NCI-H128 (cell line): ENCODE data around the gene BABAM2.
"Not testable (repeated sequence)": the region's sequence is repeated elsewhere in the genome, so short reads cannot be mapped to it uniquely, and the experiment has no call there.

Experiments
- DNase-seq: peaks from one replicate; lab custom pipeline; 2025; ENCODE audit not compliant: unreplicated experiment; lab: John Stamatoyannopoulos, UW

The BABAM2 gene

DNA sequence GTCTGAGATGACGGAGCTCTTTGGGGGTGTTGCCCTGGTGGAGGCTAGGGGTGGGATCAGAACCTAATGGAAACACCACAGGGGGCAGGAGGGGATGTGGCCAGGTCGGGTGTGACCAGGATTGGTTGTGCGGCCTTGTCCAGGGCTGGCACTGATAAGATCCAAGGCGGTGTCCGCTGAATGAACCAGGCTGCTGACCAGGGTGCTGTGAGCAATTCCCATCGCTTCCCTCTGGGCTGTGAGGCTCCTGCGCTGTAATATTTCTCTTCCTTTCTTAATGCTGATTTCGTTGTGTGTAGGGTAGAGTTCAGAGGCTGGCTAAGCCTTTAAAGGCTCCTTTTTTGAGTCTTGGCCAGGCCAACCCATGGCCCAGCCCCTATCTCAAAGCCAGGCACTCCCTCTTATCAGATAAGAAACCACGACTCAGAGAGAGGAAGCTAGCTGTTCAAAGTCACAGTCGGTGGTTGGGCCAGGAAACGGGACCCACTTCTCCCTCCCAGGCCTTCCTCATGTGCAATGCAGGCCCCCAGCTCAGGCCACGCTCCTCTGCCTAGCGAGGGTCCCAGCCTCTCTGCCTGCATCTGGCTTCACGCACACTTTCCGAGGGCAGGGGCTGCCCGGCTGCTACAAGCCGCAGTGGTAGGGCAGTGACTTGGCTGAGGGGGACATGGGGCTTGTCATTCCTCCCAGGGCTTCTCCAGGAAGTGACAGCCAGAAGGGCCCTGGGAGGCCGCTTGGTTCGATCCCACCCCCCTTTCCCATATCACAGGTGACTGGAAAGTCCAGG is 476.2 kb downstream of the BABAM2 start:
- no peak for DNase-seq

DNA sequence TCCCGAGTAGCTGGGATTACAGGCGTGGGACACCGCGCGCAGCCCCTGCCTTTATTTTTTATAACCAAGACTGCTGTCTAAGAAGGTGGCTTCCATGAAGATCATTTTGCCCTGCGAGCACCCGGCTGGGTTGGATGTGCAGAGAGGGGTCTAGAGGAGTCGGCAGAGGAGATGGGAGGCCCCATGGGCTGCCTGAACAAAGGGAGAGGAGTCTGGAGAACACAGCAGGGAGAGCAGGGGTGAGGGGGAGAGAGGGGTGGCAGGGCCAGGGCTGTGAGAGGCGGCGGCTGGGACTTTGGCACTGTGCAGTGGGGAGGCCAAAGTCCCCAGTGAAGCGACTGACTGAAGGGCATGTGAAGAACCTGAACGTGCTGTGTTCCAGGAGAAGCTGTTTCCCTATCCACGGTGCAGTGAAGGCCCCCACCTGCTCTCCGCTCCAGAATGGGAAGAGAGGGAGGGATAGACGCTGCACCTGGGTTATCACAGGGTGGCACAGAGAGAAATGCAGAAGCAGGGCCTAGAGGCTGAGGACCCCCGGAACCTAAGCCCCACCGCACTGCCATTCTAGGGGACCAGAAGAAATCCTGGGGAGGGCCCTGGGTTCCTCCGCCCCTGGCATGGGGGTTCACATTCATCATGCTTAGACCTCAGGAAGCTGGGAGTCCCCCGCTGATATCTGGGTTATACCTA is 477.3 kb downstream of the BABAM2 start:
- no peak for DNase-seq

DNA sequence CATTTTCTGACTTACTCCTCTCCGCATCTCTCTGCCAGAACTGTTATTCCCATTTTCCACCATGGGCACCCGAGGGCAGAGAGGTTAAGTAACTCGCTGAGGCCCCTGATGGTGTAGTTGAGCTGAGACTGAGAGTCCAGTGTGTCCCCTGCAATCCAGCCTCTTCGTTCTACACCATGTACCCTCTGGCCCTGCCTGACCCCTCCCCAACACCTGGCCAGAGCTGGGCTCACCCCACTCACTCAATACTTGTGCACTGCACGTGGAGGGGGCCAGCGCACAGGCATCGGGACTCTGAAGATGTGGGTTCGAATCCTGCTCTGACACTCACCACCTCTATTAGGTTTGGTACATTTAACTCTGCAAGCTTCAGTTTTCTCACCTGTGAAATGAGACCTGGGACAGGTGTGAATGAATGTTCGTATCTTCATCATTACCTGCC is 477.8 kb downstream of the BABAM2 start:
- DNase-seq, result no peak

DNA sequence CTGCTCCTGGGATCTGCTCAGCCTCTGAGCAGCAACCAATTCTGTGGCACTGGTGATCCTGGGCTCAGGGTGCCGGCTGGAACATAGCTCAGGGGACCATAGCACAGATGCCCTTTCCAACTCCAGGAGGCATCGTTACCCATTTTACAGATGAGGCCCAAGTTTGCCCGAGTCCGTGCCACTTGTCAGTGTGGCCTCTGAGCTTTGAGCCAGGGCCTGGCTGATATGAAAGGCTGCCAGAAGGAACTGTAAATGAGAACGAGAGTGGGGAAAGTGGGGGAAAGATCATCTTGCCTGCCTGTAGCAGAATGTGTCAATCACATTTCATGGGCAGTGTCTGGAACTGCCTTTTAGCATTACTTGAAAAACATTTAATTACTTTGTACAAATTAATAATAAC is 478.8 kb downstream of the BABAM2 start:
- DNase-seq, result no peak

DNA sequence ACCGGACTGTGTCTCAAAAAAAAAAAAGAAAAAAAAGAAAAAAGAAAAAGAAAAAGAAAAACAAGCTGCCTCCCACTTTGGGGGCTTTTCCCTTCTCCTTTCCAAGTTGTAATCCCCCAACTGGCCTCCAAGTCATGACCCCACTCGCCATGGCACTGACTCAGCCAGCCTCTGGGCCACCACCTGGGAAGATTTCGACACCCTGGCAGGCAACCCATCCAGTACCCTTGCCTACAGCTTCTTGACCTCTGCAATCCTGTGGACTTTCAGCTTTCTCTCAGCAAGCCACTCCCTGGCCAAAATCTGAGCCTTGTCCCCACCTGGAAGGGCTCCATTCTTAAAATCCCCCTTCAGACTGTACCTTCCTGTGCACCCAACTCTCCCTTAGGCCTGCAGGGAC is 479.8 kb downstream of the BABAM2 start:
- no peak for DNase-seq

DNA sequence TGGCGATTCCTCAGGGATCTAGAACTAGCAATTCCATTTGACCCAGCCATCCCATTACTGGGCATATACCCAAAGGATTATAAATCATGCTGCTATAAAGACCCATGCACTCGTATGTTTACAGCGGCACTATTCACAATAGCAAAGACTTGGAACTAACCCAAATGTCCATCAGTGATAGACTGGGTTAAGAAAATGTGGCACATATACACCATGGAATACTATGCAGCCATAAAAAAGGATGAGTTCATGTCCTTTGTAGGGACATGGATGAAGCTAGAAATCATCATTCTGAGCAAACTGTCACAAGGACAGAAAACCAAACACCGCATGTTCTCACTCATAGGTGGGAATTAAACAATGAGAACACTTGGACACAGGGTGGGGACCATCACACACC is 481.2 kb downstream of the BABAM2 start:
- DNase-seq, result not testable (repeated sequence)

DNA sequence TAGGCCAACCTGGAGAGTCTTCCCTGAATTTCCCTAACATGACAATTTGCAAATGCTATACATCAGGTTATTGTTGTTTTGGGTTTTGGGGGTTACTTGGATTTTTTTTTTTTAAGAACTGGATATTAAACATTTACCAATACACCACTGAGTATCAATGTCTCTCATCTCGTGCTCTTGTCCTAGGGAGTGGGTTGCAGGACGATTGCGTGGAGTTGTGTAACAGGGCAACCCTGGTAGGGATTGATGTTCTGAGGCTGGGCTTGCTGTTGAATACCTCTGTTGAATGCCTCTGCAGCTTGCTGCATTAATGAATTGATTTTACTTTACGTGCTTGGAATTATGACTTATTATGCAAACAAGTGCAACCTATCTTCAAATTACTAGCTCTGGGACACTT is 483.3 kb downstream of the BABAM2 start:
- no peak for DNase-seq

DNA sequence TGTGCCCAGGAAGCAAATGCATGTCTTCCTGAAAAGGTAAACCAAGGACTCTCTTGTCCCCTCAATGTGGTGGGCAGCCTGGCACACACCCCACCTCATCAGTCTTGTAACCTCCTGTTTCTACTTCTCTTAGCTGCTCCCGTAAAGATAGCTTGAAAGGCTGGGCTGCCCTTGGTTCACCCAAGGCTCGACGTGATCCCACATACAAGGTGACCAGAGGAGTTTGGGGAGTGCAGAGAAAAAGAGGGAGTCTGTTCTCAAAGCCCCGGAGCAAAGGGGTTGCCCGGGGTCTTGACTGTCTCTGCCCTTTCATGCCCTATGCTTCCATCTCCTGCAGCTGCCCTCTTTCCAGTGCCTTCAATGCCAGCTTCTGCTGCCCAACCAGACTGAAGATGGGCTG is 483.8 kb downstream of the BABAM2 start:
- DNase-seq, result no peak

DNA sequence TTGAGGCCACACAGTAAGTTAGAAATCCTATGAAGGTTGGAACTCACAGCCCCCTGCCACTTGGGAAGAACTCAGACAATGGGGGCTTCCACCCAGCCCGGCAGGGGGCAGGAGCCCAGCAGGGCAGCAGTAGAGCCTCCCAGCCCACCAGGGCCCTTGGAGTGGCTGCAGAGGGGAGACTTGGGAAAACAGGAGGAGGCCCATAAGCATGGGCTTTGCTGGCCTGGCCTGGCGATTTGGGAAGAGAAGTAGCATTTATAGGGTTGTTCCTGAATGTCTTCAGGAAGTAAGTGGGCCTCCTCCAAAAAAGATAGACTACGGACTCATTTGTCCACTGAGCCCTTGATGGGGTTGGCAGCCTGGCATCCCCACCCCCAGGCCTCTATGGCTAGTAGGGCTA is 484.7 kb downstream of the BABAM2 start:
- DNase-seq, result no peak

DNA sequence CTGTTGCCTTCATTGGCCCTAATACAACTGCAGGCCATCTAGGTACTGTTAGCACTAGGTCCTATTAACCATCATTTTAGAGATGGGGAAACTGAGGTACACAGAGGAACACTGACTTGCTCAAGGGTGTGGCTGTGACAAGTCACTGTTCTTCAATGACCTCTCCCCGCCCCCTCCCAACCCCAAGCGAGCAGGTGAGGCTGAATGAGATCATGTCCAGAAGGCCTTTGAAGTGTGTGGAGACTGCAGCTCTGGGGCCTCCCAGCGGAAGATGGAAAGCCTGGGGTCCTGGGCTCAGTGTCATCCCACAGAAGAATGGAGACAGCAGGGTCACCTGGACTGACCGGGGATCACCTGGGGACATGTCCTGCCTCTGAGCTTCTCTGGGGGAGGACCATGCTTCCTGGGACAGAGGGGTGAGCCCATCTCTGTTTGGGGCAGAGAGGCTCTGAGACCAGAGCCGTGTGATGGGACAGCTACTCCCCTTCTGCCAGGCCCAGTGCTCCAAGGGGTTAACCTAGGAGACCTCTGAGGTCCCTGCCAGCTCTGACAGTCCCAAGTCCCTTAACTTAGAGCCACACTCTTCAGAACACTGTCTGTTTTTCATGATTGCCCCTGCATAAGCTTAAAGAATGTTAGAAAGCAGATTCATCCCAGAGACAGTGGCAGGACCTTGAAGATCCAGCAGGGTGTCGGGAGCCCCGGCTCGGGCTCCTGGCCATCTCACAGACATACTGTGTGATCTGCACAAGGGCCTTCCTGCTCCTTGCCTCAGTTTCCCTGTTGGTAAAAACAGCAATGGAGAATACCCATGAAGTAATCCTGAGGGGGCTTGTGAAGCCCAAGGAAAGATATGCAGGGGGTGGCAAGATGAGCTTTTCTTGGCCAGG is 485.5 kb downstream of the BABAM2 start:
- no peak for DNase-seq

DNA sequence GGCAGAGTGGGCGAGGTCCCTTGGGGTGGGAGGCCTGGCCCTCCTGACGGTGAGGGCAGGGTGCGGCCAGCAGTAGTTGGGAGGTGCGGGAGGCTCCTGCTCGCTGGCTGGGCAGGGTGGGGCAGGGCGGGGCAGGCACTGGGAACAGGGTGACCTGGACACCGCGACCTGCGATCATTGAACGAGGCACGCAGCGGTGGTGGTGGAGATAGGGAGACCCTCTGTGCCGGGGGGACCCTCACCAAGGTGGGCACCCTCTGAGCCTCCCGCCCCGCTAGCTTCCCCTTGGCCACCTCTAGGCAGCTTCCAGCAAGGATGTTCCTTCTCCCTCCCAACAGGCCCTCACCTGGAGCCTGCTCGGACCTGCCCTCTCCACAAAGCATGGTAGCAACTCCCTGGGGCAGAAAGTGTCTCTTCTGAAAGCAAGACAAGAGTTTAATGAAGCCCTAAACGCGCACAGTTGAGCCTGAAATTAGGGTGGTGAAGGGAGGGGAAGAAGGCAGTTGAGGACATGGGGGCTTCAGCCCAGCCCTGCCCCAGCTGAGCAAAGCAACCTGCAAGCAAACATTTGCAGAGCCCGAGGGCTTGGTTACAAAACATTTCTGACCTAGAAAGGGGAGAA is 486.8 kb downstream of the BABAM2 start:
- no peak for DNase-seq

DNA sequence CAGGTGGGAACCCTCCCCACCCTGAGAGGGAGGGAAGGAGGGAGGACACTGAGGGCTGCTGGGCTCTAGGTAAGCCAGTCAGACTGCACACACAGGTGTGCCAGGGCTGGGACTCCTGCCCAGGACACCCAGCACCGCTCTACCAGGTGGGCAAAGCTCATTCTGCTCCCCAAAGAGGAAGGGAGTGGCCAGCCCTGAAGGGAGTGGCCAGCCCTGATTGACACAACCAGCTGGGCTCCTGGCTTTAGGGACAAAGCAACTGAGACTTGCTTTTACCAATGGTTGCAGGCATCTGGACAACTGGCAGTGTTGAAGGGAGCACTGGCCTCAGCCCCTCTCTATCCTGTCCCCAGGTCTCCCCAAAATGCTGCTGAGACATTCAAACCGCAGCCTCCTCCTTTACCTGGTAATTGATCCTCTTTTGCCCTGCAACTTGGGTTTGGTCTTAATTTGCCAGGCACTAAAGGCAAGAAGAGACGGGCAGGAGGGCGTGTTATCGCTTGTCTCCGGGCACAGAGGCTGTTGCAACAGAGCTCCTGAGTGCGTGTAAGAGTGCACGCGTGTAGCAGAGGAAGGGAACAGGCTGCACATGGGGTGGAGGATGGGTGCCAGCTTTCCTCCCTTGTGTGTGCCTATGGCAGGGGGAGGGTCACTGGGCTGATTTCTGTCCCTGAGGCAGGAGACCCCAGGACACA is 487.6 kb downstream of the BABAM2 start:
- DNase-seq, result no peak

DNA sequence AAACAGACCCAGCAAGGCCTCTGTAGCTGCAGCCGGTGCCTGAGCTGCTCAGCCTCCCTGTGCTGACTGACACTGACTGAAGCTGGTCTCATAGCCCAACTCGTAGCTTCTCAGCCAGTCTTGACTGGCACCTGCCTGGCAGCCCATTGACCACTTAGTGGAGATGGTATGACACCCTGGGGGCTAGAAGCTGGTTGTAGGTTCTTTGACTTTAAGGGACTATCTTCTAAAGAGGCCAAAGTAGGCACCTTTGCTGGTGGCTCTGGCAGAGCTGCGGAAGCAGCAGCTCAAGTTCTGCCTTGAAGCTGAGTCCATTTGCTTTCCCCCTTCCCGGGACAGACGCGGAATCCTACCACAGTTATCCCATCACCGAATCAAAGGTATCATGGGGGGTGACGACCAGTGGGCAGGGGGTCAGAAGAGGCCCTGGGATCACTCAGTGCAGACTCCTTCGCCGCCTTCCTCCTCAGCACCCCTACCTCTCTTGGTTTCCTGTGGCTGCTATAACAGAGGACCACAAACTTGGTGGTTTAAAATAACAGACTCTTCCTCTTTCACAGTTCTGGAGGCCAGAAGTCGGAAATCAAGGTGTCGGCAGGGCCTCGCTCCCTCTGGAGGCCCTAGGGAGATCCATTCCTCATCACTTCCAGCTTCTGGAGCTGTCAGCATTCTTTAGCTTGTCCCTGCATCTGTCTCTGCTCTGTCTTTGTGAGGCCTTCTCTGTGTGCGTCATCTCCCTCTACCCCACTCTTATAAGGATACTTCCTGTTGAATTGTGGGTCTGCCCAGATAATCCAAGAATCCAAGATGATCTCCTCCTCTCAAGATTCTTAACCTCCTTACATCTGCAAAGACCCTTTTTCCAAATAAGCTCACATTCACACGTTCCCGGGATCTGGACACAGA is 488.4 kb downstream of the BABAM2 start:
- no peak for DNase-seq

DNA sequence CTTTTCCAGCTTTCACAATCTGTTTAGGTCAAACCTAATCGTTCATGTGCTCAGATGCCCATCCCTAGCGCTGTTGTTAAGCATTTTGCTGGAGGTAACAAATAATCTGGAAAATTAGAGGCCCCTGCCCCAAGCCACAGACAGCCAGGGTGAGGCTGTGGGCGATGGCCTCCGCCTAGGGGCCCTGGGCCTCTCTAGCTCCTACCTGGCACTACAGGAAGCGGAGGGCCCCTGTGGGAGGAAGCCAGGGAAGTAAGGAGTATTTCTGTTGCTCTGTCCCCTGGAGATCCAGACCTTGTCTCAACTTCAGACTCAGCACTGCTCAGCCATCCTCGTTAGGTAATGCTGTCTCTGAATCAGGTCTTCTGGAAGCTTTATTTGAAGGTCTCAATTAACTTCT is 489.7 kb downstream of the BABAM2 start:
- DNase-seq, result no peak

DNA sequence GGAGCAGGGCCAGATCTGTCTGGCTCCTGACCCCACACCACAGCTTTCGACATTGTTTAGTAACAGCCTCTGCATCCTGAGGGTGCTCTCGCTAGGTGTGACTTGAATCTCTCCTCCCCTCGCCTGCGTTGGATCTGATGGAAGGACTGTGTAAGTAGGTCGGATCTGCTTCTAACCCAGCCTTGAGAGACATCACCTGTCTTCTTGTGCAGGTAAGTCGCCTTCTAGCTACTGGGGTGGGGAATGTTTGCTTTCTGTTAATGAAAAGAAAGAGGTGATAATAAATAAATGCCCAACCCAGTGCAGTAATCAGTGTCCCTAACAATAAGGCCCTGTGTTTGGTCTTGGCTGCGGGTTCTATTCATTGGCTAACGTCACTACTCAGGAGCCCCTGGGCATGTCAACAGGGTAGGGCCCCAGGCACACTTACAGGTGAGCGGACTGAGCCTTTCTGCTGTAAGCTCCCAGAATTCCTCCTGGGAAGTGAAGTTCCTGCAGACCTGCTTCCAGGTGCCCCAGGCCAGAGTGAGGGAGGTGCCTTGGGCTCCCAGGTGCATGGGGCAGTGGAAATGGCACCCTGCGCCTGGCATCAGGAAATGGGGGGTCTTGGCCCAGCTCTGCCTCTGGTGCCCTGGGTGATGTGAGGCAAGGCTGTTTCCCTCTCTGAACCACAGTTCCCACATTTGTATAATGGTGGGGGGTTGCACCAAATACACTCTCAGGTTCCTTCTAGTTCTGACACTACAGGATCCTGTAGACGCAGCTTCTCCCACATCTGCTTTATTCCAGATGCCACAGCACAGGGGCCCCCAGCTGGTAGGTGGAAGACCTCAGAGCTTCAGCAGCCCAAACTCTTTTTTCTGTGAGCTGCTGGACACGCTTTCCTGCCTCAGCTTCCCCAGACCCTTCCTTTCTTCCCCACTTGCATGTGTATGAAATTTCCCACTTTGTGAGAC is 491.0 kb downstream of the BABAM2 start:
- DNase-seq, result no peak

DNA sequence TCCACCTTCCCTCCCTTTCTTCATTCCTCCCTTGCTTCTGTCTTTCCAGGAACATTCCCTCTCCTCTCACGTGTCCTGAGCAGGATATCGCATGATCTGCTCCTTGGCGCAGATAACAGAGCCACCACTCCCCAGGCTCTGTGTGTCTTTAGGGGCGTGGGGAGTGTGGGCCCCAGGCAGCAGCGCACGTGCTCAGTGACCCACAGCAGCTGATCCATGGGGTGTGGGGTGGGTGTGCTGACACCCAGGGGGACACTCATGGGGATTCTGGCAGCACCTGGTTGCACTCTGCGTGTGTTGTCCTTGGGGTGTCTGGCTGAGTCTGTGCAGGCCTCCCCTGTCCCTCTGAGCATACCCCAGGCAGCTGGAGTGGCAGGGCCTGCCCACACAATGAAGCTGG is 492.2 kb downstream of the BABAM2 start:
- no peak for DNase-seq

DNA sequence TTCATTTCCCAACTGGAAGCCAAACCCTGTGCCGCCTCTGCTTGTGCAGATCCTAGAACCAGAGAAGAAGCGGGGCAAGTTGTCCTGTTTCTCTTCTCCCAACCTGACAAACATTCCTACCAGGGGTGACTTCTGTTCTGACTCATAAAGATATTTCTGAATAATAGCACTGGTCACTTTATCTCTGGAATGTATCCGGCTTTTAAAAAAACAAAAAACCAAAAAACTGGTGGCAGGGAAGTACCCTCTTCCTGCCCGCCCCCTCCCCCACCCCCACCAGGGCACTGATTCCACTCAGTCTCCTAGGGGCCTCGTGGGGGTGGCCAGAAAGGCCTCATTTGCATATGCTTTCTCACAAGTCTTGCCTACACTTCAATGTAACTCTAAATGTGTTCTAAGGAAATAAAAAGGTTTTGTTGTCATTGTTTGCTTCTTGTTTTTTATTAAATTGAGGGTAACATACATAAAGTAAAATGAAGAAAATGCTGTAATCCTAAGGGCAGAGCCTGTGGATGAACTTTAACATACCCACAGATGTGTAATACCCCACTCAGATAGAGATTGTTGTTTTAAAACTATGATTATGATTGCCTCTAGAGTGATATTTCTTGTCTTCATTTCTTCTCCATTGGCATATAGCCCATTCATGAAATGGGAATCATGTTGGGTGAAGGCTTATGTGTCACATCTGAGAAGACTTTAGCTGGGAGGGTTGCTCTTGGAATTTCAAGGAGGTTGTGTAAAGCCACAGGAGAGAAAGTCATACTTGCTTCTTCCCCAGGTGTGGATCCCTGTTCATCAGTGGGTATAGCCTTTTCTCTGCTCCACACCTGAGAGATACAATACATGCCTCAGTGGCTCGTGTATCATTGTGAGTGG is 496.8 kb downstream of the BABAM2 start:
- no peak for DNase-seq
